Measurements from ENCODE around the gene PCED1B.
A peak's percentile ranks its signal among the peaks of the same experiment; 100 is the strongest.

The PCED1B gene

DNA sequence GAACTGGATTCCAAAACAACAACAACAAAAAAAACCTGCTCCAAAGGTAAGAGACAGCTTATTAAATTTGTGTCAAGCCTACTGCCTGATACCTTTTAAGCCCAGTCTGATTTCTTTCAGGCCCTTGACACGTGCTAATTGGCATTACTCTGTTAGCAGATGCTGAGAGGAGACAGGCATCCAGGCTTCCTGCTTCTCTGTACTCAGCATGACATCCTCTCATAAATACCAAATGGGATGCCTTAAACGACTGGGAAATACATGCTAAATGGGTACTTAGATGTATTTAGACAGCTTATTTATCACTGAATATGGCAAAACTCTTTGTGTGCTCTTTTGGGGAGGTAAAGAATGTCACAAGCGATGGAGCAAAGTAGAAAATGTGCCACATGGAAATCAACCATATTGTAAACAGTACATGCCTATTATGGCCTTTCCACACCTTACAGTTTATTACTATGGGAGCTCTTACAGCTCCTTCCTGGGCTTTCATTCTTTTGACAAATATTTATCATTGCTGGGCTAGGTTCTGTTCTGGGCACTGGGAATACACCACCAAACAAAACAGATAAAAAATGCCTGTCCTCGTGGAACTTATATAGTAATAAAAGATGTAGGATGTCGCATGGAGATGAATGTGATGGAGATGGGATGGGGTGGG is 11.5 kb upstream of the PCED1B start:
- no peak for DNase-seq

GRCh38 chr12:47068539-47068938 is 10.9 kb upstream of the PCED1B start:
- DNase-seq: no peak

DNA sequence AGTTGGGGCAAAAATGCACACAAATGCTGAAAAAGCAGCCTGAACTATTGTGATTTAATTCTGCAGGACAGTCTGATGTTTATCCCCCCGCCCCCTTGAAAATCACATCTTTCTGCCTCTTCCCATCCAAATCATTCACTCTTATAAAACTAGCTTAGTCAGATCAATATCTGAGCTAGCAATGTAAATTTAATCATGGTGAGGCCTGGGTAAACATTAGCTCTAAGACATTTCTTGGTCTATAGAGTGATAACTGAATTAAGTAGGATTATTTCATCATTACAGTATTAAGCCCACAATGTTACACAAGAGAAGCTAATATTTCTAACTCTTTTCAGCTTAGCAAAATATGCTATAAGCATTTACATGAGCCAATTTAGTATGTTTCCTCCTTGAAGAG is 9.1 kb upstream of the PCED1B start:
- DNase-seq: no peak

DNA sequence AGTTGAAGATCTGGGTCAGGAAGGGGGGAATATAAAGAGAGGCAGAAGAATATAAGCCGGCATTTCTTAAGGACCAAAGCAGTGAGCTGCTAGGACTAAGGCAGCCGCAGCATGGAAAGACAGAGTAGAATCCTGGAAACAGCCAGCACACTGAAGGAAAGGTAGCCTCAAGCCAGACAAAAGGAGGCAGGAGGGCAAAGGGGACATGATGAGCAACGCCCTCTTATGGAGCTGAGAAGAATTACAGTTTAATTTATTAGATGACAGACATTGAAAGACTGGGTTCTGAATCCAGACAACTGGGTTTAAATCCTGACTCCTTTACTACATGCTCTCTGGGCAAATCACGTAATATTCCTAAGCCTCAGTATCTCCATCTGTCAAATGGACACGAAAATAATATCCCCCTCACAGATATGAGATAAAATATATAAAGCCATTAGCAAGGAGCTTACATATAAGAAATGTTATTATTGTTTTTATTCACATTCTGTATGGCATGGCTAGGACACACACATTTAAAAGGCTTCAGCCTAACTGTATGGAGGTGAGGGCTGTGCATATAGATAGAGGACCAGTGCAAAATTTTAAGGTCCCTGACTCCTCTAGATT is 8.1 kb upstream of the PCED1B start:
- DNase-seq: peak; percentile 61

- no peak for DNase-seq
Measured at GRCh38 chr12:47073951-47074350, 5.5 kb upstream of the PCED1B start.

DNA sequence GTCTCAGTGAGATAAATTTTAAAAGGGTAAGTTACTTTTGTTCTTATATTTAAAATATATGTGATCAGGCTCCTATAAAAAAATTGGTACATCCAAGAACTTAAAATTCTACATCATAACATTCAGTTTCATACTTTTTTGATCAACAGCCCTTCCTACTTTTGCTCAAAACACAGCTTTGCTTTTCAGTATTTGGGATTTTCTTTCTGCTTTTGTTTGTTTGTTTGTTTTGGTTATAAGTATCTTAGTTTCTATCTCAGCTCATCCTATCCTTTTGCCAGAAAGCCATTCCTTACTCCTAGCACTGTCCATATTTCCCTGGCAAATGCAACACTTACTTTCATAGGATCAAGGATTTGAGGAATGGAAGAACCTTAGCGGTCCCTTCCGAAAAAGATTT is 4.7 kb upstream of the PCED1B start:
- no peak for DNase-seq

DNA sequence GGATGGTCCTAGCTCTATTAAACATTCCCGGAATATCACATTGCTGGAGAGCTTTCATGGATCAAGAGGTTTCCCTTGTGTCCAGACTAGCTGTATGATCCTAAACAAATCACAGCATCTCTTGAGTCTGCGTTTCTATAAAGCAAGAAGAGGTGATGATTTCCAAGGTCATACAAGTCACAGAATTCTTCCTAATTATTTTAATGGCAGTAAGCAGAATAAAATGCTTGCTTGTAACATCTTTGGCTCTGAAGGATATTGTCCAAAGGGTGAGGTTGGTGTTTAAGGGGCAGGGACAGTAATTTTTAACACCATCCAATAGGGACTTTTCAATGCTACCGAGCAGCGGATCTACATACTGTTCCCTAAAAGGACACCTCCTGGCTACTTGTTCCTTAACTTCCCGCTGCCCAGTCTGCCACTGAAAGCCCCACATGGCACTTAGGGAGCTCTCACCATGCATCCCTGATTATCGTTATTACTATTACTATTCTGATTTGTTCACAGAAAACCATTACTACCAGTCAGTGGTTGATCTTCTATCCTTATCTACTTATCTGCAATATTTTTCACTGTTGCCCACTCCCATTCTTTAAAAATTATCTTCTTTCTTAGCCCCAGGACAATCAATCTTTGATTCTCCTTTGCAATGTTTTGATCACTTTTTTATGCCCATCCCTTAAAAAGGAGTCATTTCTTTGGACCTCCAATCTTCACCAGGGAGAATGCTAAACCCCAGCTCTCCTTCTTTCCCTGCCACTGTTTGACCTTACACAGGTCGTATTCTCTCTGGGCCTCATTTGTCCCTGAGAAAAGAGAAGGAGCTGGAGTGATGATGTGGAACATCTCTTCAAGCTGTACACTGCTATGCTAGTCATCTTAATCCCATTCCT is 4.0 kb upstream of the PCED1B start:
- DNase-seq: no peak

DNA sequence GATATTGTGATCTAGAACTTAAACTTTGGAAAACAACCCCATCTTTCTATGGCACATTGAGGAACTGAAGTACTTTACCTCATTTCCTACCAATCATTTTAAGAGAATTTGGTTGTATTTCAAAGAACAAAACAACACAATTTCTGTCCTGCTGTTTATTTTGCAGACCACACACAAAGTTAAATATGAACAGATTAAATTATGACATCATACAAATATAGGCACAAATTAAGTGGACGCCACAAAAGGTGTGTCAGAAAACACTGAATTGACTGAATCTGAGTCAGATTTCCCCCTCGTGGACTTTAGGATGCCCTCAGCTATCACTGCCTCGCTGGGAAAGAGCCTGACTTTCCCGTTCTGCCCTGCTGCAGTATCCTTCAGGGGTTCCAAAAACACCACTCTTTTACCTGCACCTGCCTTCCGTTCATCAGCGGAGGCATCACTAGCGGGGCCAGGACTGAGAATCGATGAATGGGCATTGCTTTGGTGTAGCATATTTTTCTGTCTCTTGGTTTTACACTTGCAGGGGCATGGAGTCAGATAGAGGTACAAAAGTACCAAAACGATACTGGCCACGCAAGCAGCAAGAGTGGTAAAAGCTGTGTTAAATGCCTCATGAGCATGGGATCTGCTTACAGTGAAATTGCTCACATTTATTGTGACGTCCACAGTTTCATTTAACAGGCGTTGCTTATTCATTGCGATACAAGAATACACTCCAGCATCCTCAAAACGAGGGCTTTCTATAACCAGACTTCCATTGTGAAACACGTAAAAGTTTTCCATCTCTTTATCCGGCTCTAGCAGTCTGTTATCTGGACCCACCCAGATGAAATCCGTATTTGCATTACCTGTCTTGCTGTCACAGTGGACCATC is 2.0 kb upstream of the PCED1B start:
- no peak for DNase-seq

GRCh38 chr12:47078086-47078395 is 1.4 kb upstream of the PCED1B start:
- DNase-seq: no peak

DNA sequence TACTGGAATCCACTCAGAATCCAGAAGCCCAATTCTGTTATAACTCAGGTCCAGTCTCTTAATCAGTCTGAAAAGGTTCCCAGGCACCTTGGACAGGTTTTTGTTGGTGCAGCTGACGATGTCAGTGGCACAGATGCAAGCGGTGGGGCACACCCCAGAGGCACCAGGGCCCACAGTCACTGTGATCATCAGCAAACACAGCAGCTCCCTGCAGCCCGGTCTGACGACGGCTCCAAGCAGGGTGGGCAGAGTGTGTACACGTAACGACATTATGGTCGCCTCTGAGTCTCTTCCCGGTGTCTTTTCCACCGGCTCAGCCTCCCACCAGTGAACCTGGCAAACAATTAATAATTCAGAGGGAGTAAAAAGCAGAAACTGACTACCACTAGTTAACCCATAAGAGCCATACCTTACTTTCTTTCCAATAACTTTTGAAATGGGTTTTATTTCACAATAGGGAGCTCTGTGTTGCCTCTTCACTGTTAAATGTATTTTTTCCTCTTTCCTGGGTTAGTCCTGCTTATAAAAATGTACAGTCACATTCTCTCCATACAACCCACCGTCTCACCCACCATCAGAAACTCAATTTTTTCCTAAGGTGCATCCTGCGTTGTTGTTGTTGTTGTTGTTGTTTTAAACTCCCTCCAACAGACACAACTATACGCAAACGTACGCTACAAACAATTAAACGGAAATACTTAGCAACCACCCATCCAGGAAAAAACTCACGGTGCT is 521 bp upstream of the PCED1B start:
- peak; percentile 20 for DNase-seq

DNA sequence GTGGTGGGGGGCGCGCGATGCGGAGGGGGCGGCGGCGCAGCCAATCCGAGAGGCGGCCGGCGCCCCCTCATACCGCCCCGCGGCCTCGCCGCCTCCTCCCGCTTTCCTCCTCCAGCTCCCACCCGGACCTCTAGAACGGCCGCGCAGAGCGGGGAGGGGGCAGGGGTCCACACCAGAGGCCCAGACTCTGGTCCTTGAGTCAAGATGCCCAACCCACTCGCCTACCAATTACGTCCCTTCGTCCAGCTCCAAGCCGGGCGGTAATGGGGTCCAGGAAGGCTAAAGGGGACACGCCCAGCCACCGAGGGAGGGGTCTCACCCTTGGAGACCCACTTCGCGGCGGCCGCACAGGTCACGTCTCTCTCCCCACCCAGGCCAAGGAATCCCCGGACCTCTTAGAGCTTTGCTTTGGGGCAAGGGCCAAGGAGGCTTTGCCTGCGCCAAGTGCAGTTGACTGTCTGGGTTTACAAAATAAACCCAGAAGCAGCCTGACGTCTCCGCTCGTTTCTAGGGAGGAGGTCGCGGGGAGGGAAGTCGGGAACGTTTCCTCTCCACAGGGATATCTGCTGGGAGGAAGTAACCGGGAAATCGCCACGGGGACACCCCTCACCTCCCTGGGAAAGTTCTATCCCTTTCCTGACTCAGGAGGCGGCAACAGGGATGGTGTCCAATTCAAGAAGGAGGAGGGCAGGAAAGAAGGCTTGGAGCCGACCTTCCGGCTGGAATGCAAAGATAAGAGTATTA is 732 bp downstream of the PCED1B start:
- peak; percentile 44 for DNase-seq

DNA sequence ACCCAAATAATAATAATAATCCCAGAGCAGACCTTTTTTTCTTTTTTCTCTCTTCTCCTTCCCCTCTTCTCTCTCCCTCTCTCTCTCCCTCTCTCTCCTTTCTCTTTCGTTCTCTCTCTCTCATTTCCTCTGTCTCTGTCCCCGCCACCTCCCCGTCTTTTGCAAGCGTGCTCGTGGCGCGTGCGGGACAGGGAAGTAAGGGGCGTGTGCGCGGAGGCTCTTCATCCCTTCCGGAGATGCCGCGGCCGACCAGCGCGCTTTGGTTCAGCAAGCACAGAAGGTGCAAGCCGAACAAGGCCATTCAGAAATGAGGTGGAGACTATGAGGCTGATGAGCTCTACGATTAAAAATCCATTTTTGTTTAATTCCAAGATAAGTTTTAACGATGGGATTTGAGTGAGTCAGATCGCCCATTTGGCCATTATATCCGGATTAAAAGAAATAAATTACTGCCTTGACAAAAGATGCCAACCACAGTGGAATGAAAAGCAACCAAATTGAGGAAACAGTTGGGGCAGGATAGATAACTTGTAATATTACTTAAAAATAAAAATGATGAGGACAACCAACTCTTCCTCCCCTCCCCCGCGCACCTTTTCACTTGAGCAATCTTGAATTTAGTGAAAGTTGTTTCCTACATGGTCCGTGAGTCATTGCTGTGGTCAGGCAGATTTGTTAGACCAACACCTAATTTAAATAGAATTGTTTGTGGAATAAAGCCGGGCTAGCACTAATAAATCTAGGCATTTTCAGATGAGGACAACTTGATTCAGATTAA is 1.5 kb downstream of the PCED1B start:
- DNase-seq: peak; percentile 20

DNA sequence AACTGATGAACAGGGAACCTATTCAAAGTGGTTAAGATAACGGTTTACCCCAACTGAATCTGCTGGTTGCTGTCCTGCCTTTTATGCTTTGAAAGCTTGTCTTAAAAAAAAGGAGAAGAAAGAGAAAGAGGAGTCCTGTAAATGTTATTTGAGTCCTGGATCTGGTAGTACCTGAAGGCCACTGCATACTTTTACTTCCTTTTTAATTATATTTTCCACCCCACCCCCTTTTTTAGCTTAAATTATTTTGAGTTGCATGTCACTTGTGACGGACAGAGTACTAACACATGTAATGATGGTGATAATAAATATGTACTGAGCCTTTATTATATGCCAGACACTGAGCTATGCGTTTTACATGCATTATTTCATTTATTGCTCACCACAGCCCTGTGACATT is 2.9 kb downstream of the PCED1B start:
- no peak for DNase-seq

- no peak for DNase-seq
Measured at GRCh38 chr12:47082796-47083621, 3.6 kb downstream of the PCED1B start.

GRCh38 chr12:47084172-47084571 is 4.8 kb downstream of the PCED1B start:
- no peak for DNase-seq

GRCh38 chr12:47085815-47086252 is 6.4 kb downstream of the PCED1B start:
- no peak for DNase-seq

DNA sequence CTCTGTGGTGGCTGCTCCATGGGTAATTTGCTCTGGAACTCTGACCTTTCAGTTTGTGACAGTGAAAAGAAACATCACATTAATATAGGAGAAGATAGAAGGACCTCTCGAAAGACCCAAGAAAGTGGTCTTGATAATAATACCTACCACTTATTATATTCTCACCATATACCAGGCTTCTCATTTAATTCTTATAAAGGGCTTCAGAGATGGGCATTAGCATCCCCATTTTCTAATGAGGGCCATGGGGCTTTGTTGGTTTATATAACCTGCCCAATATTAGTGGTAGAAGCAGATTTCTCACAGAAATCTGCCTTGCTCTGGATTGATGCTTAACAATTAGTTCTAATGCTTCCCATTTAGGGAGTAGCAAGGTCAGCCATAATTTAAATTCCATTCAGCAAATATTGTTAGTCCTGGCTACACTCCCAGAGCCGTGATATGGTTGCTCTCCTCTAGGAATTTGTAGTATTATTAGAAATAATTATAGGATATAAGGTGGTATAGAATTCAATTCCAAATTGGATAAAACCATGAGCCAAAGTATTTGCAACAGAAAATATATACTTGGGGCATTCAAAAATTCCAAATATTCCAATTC is 7.8 kb downstream of the PCED1B start:
- no peak for DNase-seq

DNA sequence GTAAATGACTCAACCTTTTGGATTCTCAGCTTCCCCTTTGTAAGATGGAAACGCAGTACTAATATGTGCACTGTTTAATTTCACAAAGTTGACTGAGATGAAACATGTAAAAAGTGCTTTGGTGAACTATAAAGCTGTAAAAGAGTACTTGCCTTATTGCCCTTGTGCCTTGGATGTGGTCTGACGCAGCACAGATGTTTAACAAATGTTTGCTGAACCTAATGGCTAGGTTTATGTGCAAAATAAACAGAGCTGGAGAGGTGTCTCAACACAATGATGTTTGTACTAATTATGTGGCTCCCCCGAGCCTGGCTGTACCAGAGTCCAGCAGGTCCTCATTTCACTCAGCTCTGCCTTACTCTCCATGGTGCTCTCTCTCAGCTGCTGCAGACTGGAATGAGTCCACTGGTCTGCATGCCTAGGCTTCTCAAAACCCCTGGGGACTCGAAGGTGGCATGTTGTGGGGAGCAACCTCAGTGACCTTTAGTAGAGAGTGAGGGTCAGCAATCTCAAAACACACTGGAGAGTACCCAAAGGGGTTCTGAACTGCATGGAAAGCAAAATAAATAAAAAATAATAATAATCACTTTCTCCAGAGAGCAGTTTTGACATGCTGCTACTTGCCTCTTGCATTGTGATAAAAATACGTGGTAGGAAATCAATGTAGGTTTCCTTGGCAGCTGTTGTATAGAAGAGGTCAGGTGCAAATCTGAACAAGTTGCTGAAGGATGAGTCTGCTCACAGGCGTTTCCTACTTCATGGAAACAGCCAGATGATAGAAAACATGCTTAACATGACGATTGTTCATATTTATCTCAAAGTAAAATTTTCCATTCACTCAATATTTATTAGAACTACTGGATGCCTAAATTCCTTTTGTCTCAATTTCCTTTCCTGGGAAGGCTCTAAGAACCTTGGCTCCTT is 8.9 kb downstream of the PCED1B start:
- DNase-seq: no peak

Data from NCI-H82 (cell line).